ENCODE data around the gene TPK1. TPM values are rescaled to one million over a fixed set of nuclear protein-coding genes. Genes with fewer than 3 reads are reported as not detected.

Gene TPK1
- total RNA-seq, 1 experiment from 2014 or later = 3.1 TPM

- no peak overlapping the region for H2BK120ac ChIP-seq (ENCODE audit: low read depth, low read length, poor library complexity, severe bottlenecking)
- H2BK12ac ChIP-seq (ENCODE audit: insufficient read length, low read depth, low read length) = no peak overlapping the region
- DNase-seq = no peak
- no peak overlapping the region for H3K4me2 ChIP-seq (ENCODE audit: insufficient read depth, insufficient read length, low read length)
- no peak overlapping the region for H2BK20ac ChIP-seq (ENCODE audit: low read depth, low read length, poor library complexity, severe bottlenecking)
- peak overlapping the region; percentile 53 for H3T11ph ChIP-seq (ENCODE audit: low read length)
- no peak overlapping the region for H2AFZ ChIP-seq (ENCODE audit: low read length)
- no peak overlapping the region for H3K18ac ChIP-seq (ENCODE audit: insufficient read length, low read depth, low read length)
- TF ChIP-seq, protein P1, sequence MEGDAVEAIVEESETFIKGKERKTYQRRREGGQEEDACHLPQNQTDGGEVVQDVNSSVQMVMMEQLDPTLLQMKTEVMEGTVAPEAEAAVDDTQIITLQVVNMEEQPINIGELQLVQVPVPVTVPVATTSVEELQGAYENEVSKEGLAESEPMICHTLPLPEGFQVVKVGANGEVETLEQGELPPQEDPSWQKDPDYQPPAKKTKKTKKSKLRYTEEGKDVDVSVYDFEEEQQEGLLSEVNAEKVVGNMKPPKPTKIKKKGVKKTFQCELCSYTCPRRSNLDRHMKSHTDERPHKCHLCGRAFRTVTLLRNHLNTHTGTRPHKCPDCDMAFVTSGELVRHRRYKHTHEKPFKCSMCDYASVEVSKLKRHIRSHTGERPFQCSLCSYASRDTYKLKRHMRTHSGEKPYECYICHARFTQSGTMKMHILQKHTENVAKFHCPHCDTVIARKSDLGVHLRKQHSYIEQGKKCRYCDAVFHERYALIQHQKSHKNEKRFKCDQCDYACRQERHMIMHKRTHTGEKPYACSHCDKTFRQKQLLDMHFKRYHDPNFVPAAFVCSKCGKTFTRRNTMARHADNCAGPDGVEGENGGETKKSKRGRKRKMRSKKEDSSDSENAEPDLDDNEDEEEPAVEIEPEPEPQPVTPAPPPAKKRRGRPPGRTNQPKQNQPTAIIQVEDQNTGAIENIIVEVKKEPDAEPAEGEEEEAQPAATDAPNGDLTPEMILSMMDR (conservative IDR thresholded peaks at IDR 0.05) = no peak
- H3K4me3 Mint-ChIP-seq = no peak overlapping the region
- peaks cover 0 to 2% of the 10 kb centered on the region in 2 experiments; a peak in 1 of 5 replicates for H3K9me3 Mint-ChIP-seq
- H3K23ac ChIP-seq (ENCODE audit: insufficient read length, low read depth, low read length) = no peak overlapping the region
- no peaks in the 10 kb centered on the region for H3K27me3 Mint-ChIP-seq (ENCODE audit: low read depth)
- H3K9ac ChIP-seq (ENCODE audit: extremely low read depth, insufficient read length, low read length) = no peak overlapping the region
- H4K20me1 ChIP-seq (ENCODE audit: control insufficient read depth, insufficient read depth, insufficient read length) = no peaks in the 10 kb centered on the region
- no peaks in the 10 kb centered on the region for H3K23me2 ChIP-seq (ENCODE audit: insufficient read length, low read depth, low read length, poor library complexity, severe bottlenecking)
- H3K27ac Mint-ChIP-seq = no peak overlapping the region
- no peaks in the 10 kb centered on the region for H3K27me3 ChIP-seq (ENCODE audit: insufficient read depth, low read length)
- peaks cover 0 to 3% (median 0%) of the 10 kb centered on the region in 3 experiments; a peak in 1 of 7 replicates for H3K36me3 Mint-ChIP-seq (ENCODE audit: insufficient read depth in 1 of 3, low read depth in 3 of 3)
- WGBS (ENCODE audit: extremely low coverage, insufficient read length, low lambda C conversion rate) = no CpG with 5 or more reads among the region's 8 CpGs
- H3K4me1 ChIP-seq (ENCODE audit: insufficient read depth, low read length) = no peaks in the 10 kb centered on the region; the same call in 1 of the 2 replicates
- H2AK5ac ChIP-seq (ENCODE audit: insufficient read length, low read length) = no peak overlapping the region
- H3K27ac ChIP-seq (ENCODE audit: insufficient read length, low read depth, low read length) = no peak overlapping the region
- H3K56ac ChIP-seq (ENCODE audit: insufficient read length, low read depth, low read length) = no peak overlapping the region
- H2BK15ac ChIP-seq (ENCODE audit: low read depth, low read length) = no peak overlapping the region
- no peak overlapping the region for H4K91ac ChIP-seq (ENCODE audit: insufficient read length, low read depth, low read length)
- H4K5ac ChIP-seq (ENCODE audit: insufficient read length, low read depth, low read length) = no peak overlapping the region
- H3K4me1 Mint-ChIP-seq = peaks cover 9 to 10% of the 10 kb centered on the region in 2 experiments
- no peak overlapping the region for H2BK5ac ChIP-seq (ENCODE audit: insufficient read length, low read length)
- H3K9me3 ChIP-seq (ENCODE audit: control insufficient read depth, low read depth, low read length) = no peaks in the 10 kb centered on the region
- no peaks in the 10 kb centered on the region for H3K79me1 ChIP-seq (ENCODE audit: insufficient read depth, low read depth, low read length, poor library complexity, severe bottlenecking)
- H4K8ac ChIP-seq (replicated peaks; ENCODE audit: insufficient read length, low read depth, low read length) = no peak overlapping the region
- no peak overlapping the region for H3K4ac ChIP-seq (ENCODE audit: low read depth, low read length)
- H3K79me2 ChIP-seq (ENCODE audit: insufficient read depth, low read length) = no peaks in the 10 kb centered on the region
- H3K14ac ChIP-seq (ENCODE audit: insufficient read depth, low read length) = no peak overlapping the region
These were observed 17.7 kb upstream of the TPK1 start for GRCh38 chr7:144853542-144853941.

All from H9 (cell line).